A204.1 (cell line): ENCODE measurements around the gene HIVEP1.

Experiments
- FAIRE-seq: peaks from 2 replicates; lab custom pipeline; 2012; peaks lifted over from hg19 to GRCh38; lab: Jason Lieb, UNC

The HIVEP1 gene

GRCh38 chr6:12012038-12012557, at the start of gene HIVEP1:
Gene HIVEP1 (plus strand): TSS chr6:12012312. CDS start chr6:12015629, 3,317 bp downstream.
- FAIRE-seq = no peak

DNA sequence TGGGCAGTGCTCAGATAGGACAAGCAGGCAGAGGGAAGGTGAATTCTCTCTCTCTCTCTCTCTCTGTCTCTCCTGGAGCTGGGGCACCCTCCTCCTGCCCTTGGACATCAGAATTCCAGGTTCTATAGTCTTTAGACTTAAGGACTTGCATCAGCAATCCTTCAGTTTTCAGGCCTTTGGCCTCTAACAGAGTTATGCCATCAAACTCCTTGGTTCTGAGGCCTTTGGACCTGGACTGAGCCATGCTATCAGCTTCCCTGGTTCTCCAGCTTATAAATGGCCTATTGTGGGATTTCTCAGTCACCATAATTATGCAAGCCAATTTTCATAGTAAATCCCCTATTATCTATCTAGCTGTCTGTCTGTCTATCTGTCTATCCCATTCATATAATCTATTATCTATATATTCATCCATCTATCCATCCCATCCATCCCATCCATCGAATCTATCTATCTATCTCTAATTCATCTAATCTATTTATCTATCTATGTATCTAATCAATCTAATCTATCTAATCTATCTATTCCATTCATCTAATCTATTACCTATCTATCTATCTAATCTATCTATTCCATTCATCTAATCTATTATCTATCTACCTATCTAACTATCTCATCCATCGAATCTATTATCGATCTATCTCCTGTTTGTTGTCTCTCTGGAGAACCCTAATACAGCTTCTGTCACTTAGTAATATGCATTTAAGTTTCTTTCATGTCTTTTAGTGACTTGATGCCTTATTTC, 48.2 kb upstream of the HIVEP1 start:
- no peak for FAIRE-seq

DNA sequence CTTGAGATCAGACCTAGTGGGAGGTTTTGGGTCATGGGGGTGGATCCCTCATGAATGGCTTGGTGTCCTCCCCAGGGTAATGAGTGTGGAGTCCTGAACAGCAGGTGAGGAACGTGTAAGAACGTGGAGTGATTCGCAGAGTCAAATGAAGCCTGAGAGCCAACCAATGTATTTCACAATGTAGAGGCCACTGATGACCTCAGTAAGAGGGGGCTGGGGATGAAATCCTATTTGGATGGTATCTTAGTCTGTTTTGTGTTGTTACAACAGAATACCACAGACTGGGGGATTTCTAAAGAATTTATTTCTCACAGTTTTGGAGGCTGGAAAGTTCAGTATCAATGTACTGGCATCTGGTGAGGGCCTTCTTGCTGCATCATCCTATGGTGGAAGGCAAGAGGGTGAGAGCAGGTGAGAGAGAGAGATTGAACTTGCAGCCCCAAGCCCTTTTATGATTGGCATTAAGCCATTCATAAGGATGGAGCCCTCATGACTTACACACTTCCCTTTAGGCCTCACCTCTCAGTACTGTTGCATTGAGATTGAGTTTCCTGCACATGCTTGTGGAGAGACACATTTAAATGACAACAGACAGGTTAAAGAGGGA, 47.3 kb upstream of the HIVEP1 start:
- FAIRE-seq = no peak

DNA sequence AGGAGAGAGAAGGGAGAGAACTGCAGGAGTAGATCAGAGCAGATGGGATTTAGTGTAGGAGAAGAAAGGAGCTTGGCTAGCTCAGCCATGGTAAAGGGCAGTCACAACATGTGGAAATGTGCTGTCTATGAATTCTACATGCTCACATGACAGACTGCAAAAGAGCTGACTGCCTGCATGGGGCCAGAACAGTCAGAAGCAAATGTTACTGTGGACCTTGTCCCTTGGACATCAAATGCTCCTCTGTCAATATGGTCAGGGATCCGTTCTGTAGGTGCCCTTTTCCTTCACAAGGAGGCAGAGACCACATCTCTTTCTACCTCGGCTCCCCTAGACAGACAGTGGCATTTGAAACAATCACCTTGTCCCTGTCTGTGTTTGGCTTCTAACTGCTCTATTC, 46.6 kb upstream of the HIVEP1 start:
- no peak for FAIRE-seq

DNA sequence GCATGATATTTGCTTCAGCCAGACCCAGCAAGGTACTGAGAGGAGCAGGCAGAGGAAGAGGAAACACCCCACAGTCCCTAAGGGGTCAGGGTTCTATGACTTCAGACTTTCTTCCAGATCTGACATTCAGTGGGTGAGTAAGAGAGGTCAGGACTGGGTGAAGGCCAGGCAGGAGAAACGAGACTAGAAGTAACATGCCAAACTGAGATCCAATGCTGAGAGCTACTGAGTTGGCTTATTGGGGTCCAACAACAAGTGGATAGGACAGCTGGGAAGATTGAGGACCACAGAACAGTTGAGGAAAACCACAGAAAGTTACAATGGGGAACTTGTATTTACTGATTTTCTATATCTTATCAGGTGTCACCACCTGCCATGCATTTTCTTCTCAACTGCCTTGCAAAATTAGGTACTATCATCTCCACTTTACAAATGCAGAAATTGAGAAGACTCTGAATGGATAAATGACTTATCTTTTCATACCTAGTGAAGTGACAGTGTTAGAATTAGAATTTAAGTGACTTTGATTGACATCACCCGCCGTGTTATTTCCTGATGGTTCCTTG, 43.8 kb upstream of the HIVEP1 start:
- FAIRE-seq = no peak

DNA sequence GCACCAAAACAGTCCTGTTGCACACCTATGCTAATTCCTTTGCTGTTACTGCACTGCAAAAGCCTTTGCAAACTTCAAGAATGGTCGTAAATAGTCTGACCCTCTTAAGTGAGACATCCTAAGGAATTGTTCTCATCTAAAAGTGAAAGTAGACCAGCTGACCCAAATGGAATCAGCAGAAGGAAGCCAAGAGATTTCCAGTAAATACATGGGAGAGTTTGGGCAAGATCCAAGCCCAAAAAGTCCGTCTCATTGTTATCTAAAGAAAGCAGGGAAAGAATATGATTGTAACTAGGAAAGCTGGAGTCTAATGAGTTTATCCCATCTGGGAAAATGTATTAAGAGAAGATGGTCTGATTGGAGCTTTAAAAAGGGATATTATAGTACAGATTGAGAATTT, 43.0 kb upstream of the HIVEP1 start:
- no peak for FAIRE-seq

GRCh38 chr6:11970114-11970513, 42.0 kb upstream of the HIVEP1 start:
- no peak for FAIRE-seq

GRCh38 chr6:11971154-11971553, 41.0 kb upstream of the HIVEP1 start:
- FAIRE-seq = no peak

GRCh38 chr6:11972270-11972669, 39.8 kb upstream of the HIVEP1 start:
- FAIRE-seq = no peak

GRCh38 chr6:11972806-11973205, 39.3 kb upstream of the HIVEP1 start:
- FAIRE-seq = no peak

- no peak for FAIRE-seq
Measured at GRCh38 chr6:11973238-11973637, 38.9 kb upstream of the HIVEP1 start.

- FAIRE-seq = no peak
Measured at GRCh38 chr6:11974089-11974488, 38.0 kb upstream of the HIVEP1 start.

DNA sequence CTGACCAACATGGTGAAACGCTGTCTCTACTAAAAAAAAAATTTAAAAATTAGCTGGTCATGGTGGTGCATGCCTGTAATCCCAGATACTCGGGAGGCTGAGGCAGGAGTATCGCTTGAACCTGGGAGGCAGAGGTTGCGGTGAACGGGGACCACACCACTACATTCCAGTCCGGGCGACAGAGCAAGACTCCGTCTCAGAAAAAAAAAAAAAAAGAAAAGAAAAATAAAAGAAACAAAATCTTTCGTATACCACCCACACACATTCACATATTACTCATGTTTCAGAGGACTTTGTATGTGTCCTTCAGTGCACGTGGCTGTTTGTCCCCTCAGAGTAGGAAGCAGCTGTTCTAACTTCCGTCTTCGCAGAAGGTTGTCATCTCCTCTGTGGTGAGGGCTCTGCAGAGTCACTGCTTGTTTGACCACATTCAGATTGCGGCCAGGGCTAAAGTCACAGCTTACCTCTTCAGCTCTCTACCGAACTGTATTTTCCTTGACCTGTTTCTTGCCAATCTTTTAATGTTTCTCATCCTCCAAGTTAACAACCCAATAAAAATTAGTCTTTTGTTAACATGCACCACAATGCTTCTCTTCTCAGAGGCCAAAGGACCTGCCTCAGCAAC, 36.6 kb upstream of the HIVEP1 start:
- no peak for FAIRE-seq

DNA sequence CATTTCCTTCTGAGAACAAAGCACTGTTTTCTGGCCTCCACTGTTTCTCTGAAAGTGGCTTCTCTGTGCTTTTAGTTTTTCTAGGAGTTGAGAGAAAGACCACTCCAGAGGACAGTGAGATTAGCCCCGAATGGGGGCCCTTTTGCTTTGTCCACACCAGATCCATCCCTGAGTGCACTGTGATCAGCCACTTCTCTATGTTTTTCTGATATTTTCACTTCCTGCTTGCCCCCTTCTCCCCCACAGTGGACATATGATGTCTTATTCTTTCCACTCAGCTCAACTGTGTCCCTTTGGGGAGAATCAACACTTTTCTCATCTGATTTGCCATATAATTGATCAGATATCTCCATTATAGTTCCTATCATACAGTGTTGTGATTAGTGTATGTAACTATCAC, 35.6 kb upstream of the HIVEP1 start:
- no peak for FAIRE-seq

DNA sequence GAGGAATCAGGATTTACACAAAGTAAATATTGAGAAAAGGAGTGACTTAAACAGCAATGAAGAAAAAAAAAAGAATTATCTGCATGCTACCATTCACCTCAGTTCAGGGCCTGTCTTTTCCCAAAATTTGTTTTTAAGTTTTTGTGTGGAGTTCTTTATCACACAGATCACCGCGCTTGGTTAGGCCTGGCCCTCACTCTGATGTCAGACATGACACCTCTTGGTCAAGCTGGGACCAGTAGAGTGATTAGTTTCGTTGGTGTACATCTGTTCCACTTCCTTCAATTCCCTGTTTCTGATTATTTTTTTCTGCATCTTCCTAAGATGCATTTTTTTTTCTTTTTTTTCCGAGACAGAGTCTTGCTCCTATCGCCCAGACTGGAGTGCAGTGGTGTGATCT, 34.9 kb upstream of the HIVEP1 start:
- no peak for FAIRE-seq

DNA sequence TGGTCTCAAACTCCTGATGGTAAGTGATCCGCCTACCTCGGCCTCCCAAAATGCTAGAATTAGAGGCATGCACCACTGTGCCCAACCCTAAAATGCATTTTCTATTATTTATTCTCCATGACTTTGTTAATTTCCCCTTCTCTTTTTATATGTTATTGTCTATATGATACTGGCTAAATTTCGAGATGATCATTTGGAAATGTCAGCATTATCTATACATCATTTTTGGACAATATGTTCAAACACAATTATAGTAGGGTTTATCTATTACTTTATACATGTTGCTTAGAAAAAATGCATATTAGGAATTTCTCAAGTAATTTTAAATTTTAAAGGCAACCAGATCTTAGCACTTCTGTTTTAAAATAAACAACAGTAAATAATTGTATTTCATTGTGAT, 34.4 kb upstream of the HIVEP1 start:
- no peak for FAIRE-seq

GRCh38 chr6:11978169-11978987, 33.7 kb upstream of the HIVEP1 start:
- FAIRE-seq = no peak

- FAIRE-seq = no peak
Measured at GRCh38 chr6:11979866-11980265, 32.2 kb upstream of the HIVEP1 start.

GRCh38 chr6:11983306-11983705, 28.8 kb upstream of the HIVEP1 start:
- FAIRE-seq = no peak

- no peak for FAIRE-seq
Measured at GRCh38 chr6:11987386-11987785, 24.7 kb upstream of the HIVEP1 start.

DNA sequence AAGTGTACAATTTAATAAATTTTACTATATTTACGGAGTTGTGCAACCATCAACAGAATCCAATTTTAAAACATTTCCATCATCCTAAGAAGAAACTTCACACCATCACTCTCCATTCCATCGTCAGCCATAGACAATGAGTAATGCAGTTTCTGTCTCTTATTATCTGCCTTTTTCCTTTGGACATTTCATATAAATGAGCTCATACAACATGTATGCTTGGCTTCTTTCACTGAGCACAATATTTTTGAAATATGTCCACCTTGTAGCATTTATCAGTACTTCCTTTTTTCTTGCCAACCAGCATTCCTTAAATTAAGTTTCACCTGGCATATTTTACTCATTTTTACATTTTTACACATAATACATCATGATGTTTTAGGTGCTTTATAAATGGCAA, 22.7 kb upstream of the HIVEP1 start:
- no peak for FAIRE-seq

GRCh38 chr6:11992086-11992485, 20.0 kb upstream of the HIVEP1 start:
- no peak for FAIRE-seq
